GM23248 (cell line): ENCODE results near the gene FARS2.

ENCODE experiments used
- EZH2 ChIP-seq: fragments of 200-600 bp; sonication (generic); IDR thresholded peaks from 2 replicates; pipeline ENCODE4 v1.6.1; 2018; ENCODE audit warnings: antibody characterized with exemption, mild to moderate bottlenecking; ENCODE audit not compliant: insufficient read depth, poor library complexity, severe bottlenecking
- EZH2phosphoT487 ChIP-seq: fragments of 200-600 bp; sonication (generic); IDR thresholded peaks from 2 replicates; pipeline ENCODE4 v1.6.1; 2018; ENCODE audit warnings: antibody characterized with exemption, moderate library complexity, mild to moderate bottlenecking, low read depth; ENCODE audit not compliant: insufficient read depth

- TF ChIP-seq EZH2phosphoT487 (no peak), EZH2 (no peak)
Observed at GRCh38 chr6:5592886-5593519, 331.7 kb downstream of the FARS2 start.
